Uterus (tissue), 4 donors: ENCODE data around the gene NUCKS1. TPM values are rescaled to one million over a fixed set of nuclear protein-coding genes. Genes with fewer than 3 reads are reported as not detected.

Source experiments
- DNase-seq, 2 donors: peaks; one replicate each; pipeline ENCODE4 v3.0.0-alpha.2; 2019 to 2020
- H3K27ac ChIP-seq, 2 donors: fragments of 200-600 bp; sonication (generic); 1 replicate in 1 of 2; 2 replicates in 1 of 2; pipeline ENCODE4 v1.5.1; 2016 to 2018
- H3K27me3 ChIP-seq, 2 donors: fragments of 200-600 bp; sonication (generic); one replicate each; pipeline ENCODE4 v1.5.1; 2018 to 2019; ENCODE audit warnings: control low read depth in 1 of 2
- H3K36me3 ChIP-seq, 2 donors: fragments of 200-600 bp; sonication (generic); one replicate each; pipeline ENCODE4 v1.5.1; 2019; ENCODE audit warnings: control low read depth in 1 of 2
- H3K4me1 ChIP-seq, 2 donors: fragments of 200-600 bp; sonication (generic); one replicate each; pipeline ENCODE4 v1.5.1; 2018 to 2019; ENCODE audit warnings: control low read depth in 1 of 2
- H3K4me3 ChIP-seq, 2 donors: fragments of 200-600 bp; sonication (generic); 1 replicate in 1 of 2; 2 replicates in 1 of 2; pipeline ENCODE4 v1.5.1; 2018 to 2019; ENCODE audit warnings: mild to moderate bottlenecking in 1 of 2
- H3K9me3 ChIP-seq, 2 donors: fragments of 200-600 bp; sonication (generic); one replicate each; pipeline ENCODE4 v1.5.1; 2019; ENCODE audit warnings: control low read depth in 1 of 2
- CTCF ChIP-seq, 4 experiments: fragments of 200-600 bp in 2 of 4; fragments of 450-650 bp in 2 of 4; sonication (generic) in 2 of 4; IDR thresholded peaks; one replicate each; pipeline ENCODE4 v1.5.1; 2016 to 2019; ENCODE audit warnings: antibody characterized with exemption in 4 of 4, mild to moderate bottlenecking in 2 of 4, moderate library complexity in 1 of 4
- POLR2A ChIP-seq, 2 donors: fragments of 450-650 bp; IDR thresholded peaks; one replicate each; pipeline ENCODE4 v1.6.1; 2016; ENCODE audit warnings: antibody characterized with exemption in 2 of 2, mild to moderate bottlenecking in 1 of 2, moderate library complexity in 1 of 2
- intact Hi-C: fragments of 100-400 bp; cut with DNase I; formaldehyde crosslinking; loops from one replicate; pipeline ENCODE4 v1.15.1; 2023; ENCODE audit warnings: low total_unique reads
- total RNA-seq, 4 donors: library from RNA; depleted of rRNA in 3 of 4; stranded (reverse); fragments of >200 nt in 3 of 4; gene quantifications; one replicate each; pipeline versions ENCODE4 v1.1.0 to v1.2.4, GENCODE V29; 2014 to 2023
- donor health status: DM: yes; HTN: yes; CAD: no.

NUCKS1 gene
- total RNA-seq, 4 donors from 2014 or later = 59.4 to 286 (median 159) TPM

DNA sequence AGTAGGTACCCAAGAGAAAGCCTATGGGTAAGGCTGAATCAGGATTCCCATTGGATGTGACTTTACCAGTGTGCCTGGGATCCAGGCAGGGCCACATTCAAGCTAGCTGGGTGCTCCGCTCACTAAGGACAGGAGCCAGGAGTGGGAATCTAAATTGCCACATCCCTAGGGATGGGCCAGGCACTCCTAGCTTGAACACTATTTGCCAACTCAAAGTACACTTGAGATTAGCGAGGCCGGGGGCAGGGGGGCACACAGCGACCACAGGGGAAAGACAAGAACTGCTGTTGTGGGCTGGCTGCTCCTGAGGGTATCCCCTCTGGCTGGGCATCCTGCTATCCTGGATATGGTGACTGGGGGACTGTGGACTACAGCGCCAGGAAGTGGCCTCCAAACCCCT lies 74.0 kb downstream of the NUCKS1 start:
- H3K27ac ChIP-seq = no peak overlapping the region
- TF ChIP-seq POLR2A (IDR thresholded peaks at IDR 0.05) = no peak
- TF ChIP-seq CTCF (IDR thresholded peaks at IDR 0.05) = no peak
- no peaks in the 10 kb centered on the region for H3K36me3 ChIP-seq

GRCh38 chr1:205675247-205675646 lies 74.7 kb downstream of the NUCKS1 start:
- Histone ChIP-seq H3K9me3 (no peaks in the 10 kb centered on the region), H3K36me3 (no peaks in the 10 kb centered on the region), H3K4me1 (peaks cover 0 to 7% of the 10 kb centered on the region in 2 donors), H3K27ac (no peak overlapping the region), H3K4me3 (no peak overlapping the region), H3K27me3 (no peaks in the 10 kb centered on the region)
- intact Hi-C loops = no loop called here
- no peak for DNase-seq
- TF ChIP-seq POLR2A (IDR thresholded peaks at IDR 0.05) (no peak), CTCF (IDR thresholded peaks at IDR 0.05) (no peak)

More for the DNA sequence above, 74.0 kb downstream of the NUCKS1 start:
- no peak for DNase-seq
- H3K4me3 ChIP-seq = no peak overlapping the region
- H3K9me3 ChIP-seq = no peaks in the 10 kb centered on the region
- no peaks in the 10 kb centered on the region for H3K27me3 ChIP-seq
- intact Hi-C loops = no loop called here
- peaks cover 0 to 7% of the 10 kb centered on the region in 2 donors for H3K4me1 ChIP-seq

DNA sequence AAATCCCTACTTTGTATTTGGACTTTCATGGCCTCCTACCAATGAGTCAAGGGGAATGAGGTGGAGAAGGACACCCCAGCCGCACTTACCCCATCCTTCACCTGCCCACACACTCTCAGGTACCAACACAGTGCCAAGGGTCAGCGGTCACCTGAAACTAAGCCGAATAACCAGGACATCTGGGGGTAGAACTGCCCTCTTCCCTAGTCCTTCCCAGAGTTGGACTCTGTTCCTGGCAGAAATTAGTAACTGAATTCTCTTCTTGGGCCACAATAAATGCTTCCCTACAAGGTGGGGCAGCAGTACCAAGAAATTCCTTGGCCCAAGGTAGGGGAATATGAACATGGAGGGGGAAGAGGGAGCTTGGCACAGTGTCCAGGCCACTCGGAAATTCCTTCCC lies 77.0 kb downstream of the NUCKS1 start:
- DNase-seq = no peak
- H3K9me3 ChIP-seq = no peaks in the 10 kb centered on the region
- no peak overlapping the region for H3K27ac ChIP-seq
- intact Hi-C loops = no loop called here
- no peaks in the 10 kb centered on the region for H3K4me1 ChIP-seq
- no peaks in the 10 kb centered on the region for H3K27me3 ChIP-seq
- no peak overlapping the region for H3K4me3 ChIP-seq
- TF ChIP-seq CTCF (IDR thresholded peaks at IDR 0.05) (no peak), POLR2A (IDR thresholded peaks at IDR 0.05) (no peak)
- no peaks in the 10 kb centered on the region for H3K36me3 ChIP-seq

- H3K9me3 ChIP-seq = no peaks in the 10 kb centered on the region
- H3K27me3 ChIP-seq = no peaks in the 10 kb centered on the region
- H3K4me1 ChIP-seq = no peaks in the 10 kb centered on the region
- intact Hi-C loops = no loop called here
- no peak overlapping the region for H3K4me3 ChIP-seq
- no peak overlapping the region for H3K27ac ChIP-seq
- no peak for DNase-seq
- no peaks in the 10 kb centered on the region for H3K36me3 ChIP-seq
- no peak for TF ChIP-seq POLR2A (IDR thresholded peaks at IDR 0.05)
Observed at GRCh38 chr1:205672395-205672889, 77.5 kb downstream of the NUCKS1 start.

- H3K27ac ChIP-seq = no peak overlapping the region
- no peak overlapping the region for H3K4me3 ChIP-seq
- no peak for TF ChIP-seq CTCF (IDR thresholded peaks at IDR 0.05)
- TF ChIP-seq POLR2A (IDR thresholded peaks at IDR 0.05) = no peak
- no peak for DNase-seq
- no peaks in the 10 kb centered on the region for H3K4me1 ChIP-seq
- H3K36me3 ChIP-seq = no peaks in the 10 kb centered on the region
- H3K9me3 ChIP-seq = no peaks in the 10 kb centered on the region
- intact Hi-C loops = no loop called here
- no peaks in the 10 kb centered on the region for H3K27me3 ChIP-seq
Observed at GRCh38 chr1:205670611-205671430, 79.2 kb downstream of the NUCKS1 start.
